Effector memory CD4-positive, alpha-beta T cell (primary cell): ENCODE data around the gene SMC6.

Source experiments
- DNase-seq, 3 donors: peaks; one replicate each; pipeline ENCODE4 v3.0.0-alpha.2; 2020
- H3K27ac ChIP-seq: 2 replicates; pipeline ENCODE4 v1.7.0; 2013; ENCODE audit warnings: mild to moderate bottlenecking, low read length, moderate library complexity; ENCODE audit not compliant: insufficient read depth, poor library complexity, severe bottlenecking
- H3K27me3 ChIP-seq: replicated peaks from 2 replicates; pipeline ENCODE4 v1.7.0; 2013; ENCODE audit warnings: mild to moderate bottlenecking, low read length; ENCODE audit not compliant: insufficient read depth, control insufficient read depth, poor library complexity, severe bottlenecking
- H3K36me3 ChIP-seq: 2 replicates; pipeline ENCODE4 v1.7.0; 2013; ENCODE audit warnings: mild to moderate bottlenecking, low read length, moderate library complexity; ENCODE audit not compliant: control insufficient read depth, insufficient read depth
- H3K4me1 ChIP-seq: 2 replicates; pipeline ENCODE4 v1.7.0; 2013; ENCODE audit warnings: low read length, mild to moderate bottlenecking; ENCODE audit not compliant: control insufficient read depth, insufficient read depth, poor library complexity, severe bottlenecking
- H3K4me3 ChIP-seq: 2 replicates; pipeline ENCODE4 v1.7.0; 2013; ENCODE audit warnings: low read length, low read depth, mild to moderate bottlenecking; ENCODE audit not compliant: insufficient read depth, poor library complexity, severe bottlenecking
- H3K9me3 ChIP-seq: 2 replicates; pipeline ENCODE4 v1.7.0; 2013; ENCODE audit warnings: mild to moderate bottlenecking, low read length, moderate library complexity; ENCODE audit not compliant: control insufficient read depth

The SMC6 gene

DNA sequence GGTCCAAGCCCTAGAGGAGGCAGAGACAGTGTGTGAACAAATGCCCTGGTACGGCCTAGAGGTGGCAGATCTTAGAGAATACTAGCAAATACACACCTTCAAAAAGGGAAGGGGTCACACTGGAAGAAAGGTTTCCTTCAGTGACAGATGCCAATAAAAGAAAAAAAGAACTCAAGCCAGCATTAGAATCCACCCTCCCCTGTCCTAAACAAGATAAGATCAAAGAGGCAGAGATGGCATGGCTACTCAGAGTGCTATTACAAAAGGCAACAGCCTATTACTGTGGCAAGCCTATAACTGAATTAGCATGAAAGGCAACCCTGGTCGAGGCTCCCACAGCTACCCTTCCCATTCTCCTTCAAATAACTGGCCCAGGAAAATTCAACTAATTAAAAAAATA is 69.6 kb downstream of the SMC6 start:
- DNase-seq = no peak
- H3K27me3 ChIP-seq = no peaks in the 10 kb centered on the region
- no peak overlapping the region for H3K27ac ChIP-seq
- peaks cover 23% of the 10 kb centered on the region for H3K36me3 ChIP-seq
- no peaks in the 10 kb centered on the region for H3K9me3 ChIP-seq
- H3K4me3 ChIP-seq = no peak overlapping the region
- no peaks in the 10 kb centered on the region for H3K4me1 ChIP-seq

- Histone ChIP-seq H3K27me3 (no peaks in the 10 kb centered on the region), H3K36me3 (peaks cover 28% of the 10 kb centered on the region)
- DNase-seq = no peak
Measured at GRCh38 chr2:17682098-17682857, 71.3 kb downstream of the SMC6 start.

GRCh38 chr2:17680119-17680518 is 73.5 kb downstream of the SMC6 start:
- H3K4me3 ChIP-seq = no peak overlapping the region
- peaks cover 20% of the 10 kb centered on the region for H3K36me3 ChIP-seq
- H3K27ac ChIP-seq = no peak overlapping the region
- H3K9me3 ChIP-seq = no peaks in the 10 kb centered on the region
- no peak for DNase-seq
- H3K27me3 ChIP-seq = no peaks in the 10 kb centered on the region
- H3K4me1 ChIP-seq = no peaks in the 10 kb centered on the region

More at GRCh38 chr2:17682098-17682857, 71.3 kb downstream of the SMC6 start:
- Histone ChIP-seq H3K9me3 (no peaks in the 10 kb centered on the region), H3K4me1 (no peaks in the 10 kb centered on the region), H3K27ac (no peak overlapping the region), H3K4me3 (no peak overlapping the region)

- H3K9me3 ChIP-seq = no peaks in the 10 kb centered on the region
- H3K27ac ChIP-seq = no peak overlapping the region
- H3K36me3 ChIP-seq = peaks cover 5% of the 10 kb centered on the region
- H3K27me3 ChIP-seq = no peaks in the 10 kb centered on the region
- H3K4me1 ChIP-seq = no peaks in the 10 kb centered on the region
- DNase-seq = no peak
- H3K4me3 ChIP-seq = no peak overlapping the region
Measured at GRCh38 chr2:17674817-17675216, 78.8 kb downstream of the SMC6 start.

- peaks cover 10% of the 10 kb centered on the region for H3K36me3 ChIP-seq
- H3K4me1 ChIP-seq = no peaks in the 10 kb centered on the region
- no peak overlapping the region for H3K4me3 ChIP-seq
- H3K27ac ChIP-seq = no peak overlapping the region
- H3K9me3 ChIP-seq = no peaks in the 10 kb centered on the region
- no peaks in the 10 kb centered on the region for H3K27me3 ChIP-seq
- DNase-seq = no peak
Measured at GRCh38 chr2:17672583-17673317, 80.9 kb downstream of the SMC6 start.

GRCh38 chr2:17667898-17668297 is 85.7 kb downstream of the SMC6 start:
- H3K36me3 ChIP-seq = peaks cover 18% of the 10 kb centered on the region
- H3K27ac ChIP-seq = no peak overlapping the region
- no peak for DNase-seq
- no peaks in the 10 kb centered on the region for H3K9me3 ChIP-seq
- no peaks in the 10 kb centered on the region for H3K4me1 ChIP-seq
- H3K27me3 ChIP-seq = no peaks in the 10 kb centered on the region
- no peak overlapping the region for H3K4me3 ChIP-seq

DNA sequence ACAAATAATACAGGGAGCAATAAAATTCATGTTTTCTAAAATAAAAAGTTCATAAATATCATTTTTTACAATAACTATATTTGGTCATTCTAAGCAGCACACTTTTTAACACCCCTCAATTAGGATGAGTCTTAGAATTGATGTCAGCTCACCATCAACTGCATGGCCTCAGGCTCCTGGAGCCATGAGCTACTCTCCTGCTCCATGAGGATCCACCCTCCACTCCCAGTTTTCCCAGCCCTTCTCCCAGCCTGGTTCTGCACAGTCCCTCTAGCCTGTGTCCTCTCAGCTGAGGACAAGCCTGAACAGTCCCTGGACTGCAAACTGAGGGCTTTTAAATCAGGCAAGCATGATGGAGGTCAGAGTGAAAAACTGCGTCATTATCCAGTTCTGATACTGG is 89.1 kb downstream of the SMC6 start:
- Histone ChIP-seq H3K4me3 (no peak overlapping the region), H3K27ac (no peak overlapping the region), H3K4me1 (no peaks in the 10 kb centered on the region), H3K36me3 (peaks cover 18% of the 10 kb centered on the region), H3K9me3 (no peaks in the 10 kb centered on the region), H3K27me3 (no peaks in the 10 kb centered on the region)
- no peak for DNase-seq

GRCh38 chr2:17662723-17663122 is 90.9 kb downstream of the SMC6 start:
- no peaks in the 10 kb centered on the region for H3K4me1 ChIP-seq
- H3K27ac ChIP-seq = no peak overlapping the region
- H3K27me3 ChIP-seq = no peaks in the 10 kb centered on the region
- H3K9me3 ChIP-seq = no peaks in the 10 kb centered on the region
- peaks cover 8% of the 10 kb centered on the region for H3K36me3 ChIP-seq
- H3K4me3 ChIP-seq = no peak overlapping the region
- DNase-seq = no peak

DNA sequence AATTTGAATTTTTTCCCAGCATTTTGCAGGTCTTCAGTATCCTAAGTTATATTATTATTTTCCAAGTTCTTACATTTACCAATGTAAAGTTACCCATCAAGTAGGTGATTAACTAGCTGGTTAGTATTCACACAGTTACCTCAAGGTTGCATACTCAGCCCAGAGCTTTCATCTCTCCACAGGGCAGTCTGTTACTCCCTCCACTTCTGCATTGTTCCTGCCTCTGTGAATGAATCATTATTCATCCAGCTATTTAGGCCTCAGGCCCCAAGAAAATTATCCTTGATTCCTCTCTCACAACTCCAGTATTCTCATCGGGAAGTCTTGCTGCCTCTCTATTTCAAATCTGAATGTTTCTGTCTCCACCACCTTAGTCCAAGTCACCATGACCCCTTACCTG is 92.2 kb downstream of the SMC6 start:
- H3K27me3 ChIP-seq = no peaks in the 10 kb centered on the region
- no peak for DNase-seq
- H3K4me3 ChIP-seq = no peak overlapping the region
- H3K4me1 ChIP-seq = no peaks in the 10 kb centered on the region
- no peaks in the 10 kb centered on the region for H3K9me3 ChIP-seq
- no peak overlapping the region for H3K27ac ChIP-seq
- peaks cover 8% of the 10 kb centered on the region for H3K36me3 ChIP-seq

- DNase-seq = no peak
- no peaks in the 10 kb centered on the region for H3K9me3 ChIP-seq
Measured at GRCh38 chr2:17660219-17660618, 93.4 kb downstream of the SMC6 start.

More at GRCh38 chr2:17660219-17660618, 93.4 kb downstream of the SMC6 start:
- no peaks in the 10 kb centered on the region for H3K4me1 ChIP-seq
- H3K4me3 ChIP-seq = no peak overlapping the region
- H3K27ac ChIP-seq = no peak overlapping the region
- peaks cover 4% of the 10 kb centered on the region for H3K36me3 ChIP-seq
- no peaks in the 10 kb centered on the region for H3K27me3 ChIP-seq
